Measurements from ENCODE around the gene PTPN1. TPM values are rescaled to one million over a fixed set of nuclear protein-coding genes. Genes with fewer than 3 reads are reported as not detected.

PTPN1 gene
- total RNA-seq, 1 experiment from 2014 or later, result 30.8 TPM

- no peak overlapping the region for H2BK20ac ChIP-seq (ENCODE audit: low read depth, low read length, poor library complexity, severe bottlenecking)
- H2BK12ac ChIP-seq (ENCODE audit: insufficient read length, low read depth, low read length), result no peak overlapping the region
- H3K4me1 ChIP-seq (ENCODE audit: insufficient read depth, low read length), result no peaks in the 10 kb centered on the region
- no peak overlapping the region for H3K27ac ChIP-seq (ENCODE audit: insufficient read length, low read depth, low read length)
- H3K9me3 Mint-ChIP-seq, result no peaks in the 10 kb centered on the region
- H2BK120ac ChIP-seq (ENCODE audit: low read depth, low read length, poor library complexity, severe bottlenecking), result no peak overlapping the region
- no peaks in the 10 kb centered on the region for H3K9me3 ChIP-seq (ENCODE audit: control insufficient read depth, low read depth, low read length)
- no peak overlapping the region for H3K4me3 Mint-ChIP-seq
- H3K27me3 ChIP-seq (ENCODE audit: insufficient read depth, low read length), result no peaks in the 10 kb centered on the region
- H3K23me2 ChIP-seq (ENCODE audit: insufficient read length, low read depth, low read length, poor library complexity, severe bottlenecking), result no peaks in the 10 kb centered on the region
- no peaks in the 10 kb centered on the region for H3K79me1 ChIP-seq (ENCODE audit: insufficient read depth, low read depth, low read length, poor library complexity, severe bottlenecking)
- H4K91ac ChIP-seq (ENCODE audit: insufficient read length, low read depth, low read length), result no peak overlapping the region
- H2AK5ac ChIP-seq (ENCODE audit: insufficient read length, low read length), result no peak overlapping the region
- H4K20me1 ChIP-seq (ENCODE audit: control insufficient read depth, insufficient read depth, insufficient read length), result no peaks in the 10 kb centered on the region
- no peak overlapping the region for H3K18ac ChIP-seq (ENCODE audit: insufficient read length, low read depth, low read length)
- H2BK15ac ChIP-seq (ENCODE audit: low read depth, low read length), result no peak overlapping the region
- no peak overlapping the region for H3K56ac ChIP-seq (ENCODE audit: insufficient read length, low read depth, low read length)
- H3K4me2 ChIP-seq (ENCODE audit: insufficient read depth, insufficient read length, low read length), result no peak overlapping the region
- H4K8ac ChIP-seq (replicated peaks; ENCODE audit: insufficient read length, low read depth, low read length), result no peak overlapping the region
- no peaks in the 10 kb centered on the region for H3K27me3 Mint-ChIP-seq (ENCODE audit: low read depth)
- H3T11ph ChIP-seq (ENCODE audit: low read length), result no peak overlapping the region
- H3K14ac ChIP-seq (ENCODE audit: insufficient read depth, low read length), result no peak overlapping the region
- peak; percentile 76 for DNase-seq
- H3K9ac ChIP-seq (ENCODE audit: extremely low read depth, insufficient read length, low read length), result no peak overlapping the region
- peaks cover 0 to 5% of the 10 kb centered on the region in 2 experiments; a peak in 2 of 4 replicates for H3K4me1 Mint-ChIP-seq
- peaks cover 24 to 58% (median 56%) of the 10 kb centered on the region in 3 experiments; a peak in 6 of 7 replicates for H3K36me3 Mint-ChIP-seq (ENCODE audit: insufficient read depth in 1 of 3, low read depth in 3 of 3)
- H3K23ac ChIP-seq (ENCODE audit: insufficient read length, low read depth, low read length), result no peak overlapping the region
- no peak overlapping the region for H3K4ac ChIP-seq (ENCODE audit: low read depth, low read length)
- no CpG with 5 or more reads among the region's 12 CpGs for WGBS (ENCODE audit: extremely low coverage, insufficient read length, low lambda C conversion rate)
- H3K27ac Mint-ChIP-seq, result peak overlapping the region in 1 of 3 experiments; percentile 60; a peak in 1 of 7 replicates
- TF ChIP-seq CTCF (conservative IDR thresholded peaks at IDR 0.05), result peak; percentile 84
- H2BK5ac ChIP-seq (ENCODE audit: insufficient read length, low read length), result no peak overlapping the region
- H3K79me2 ChIP-seq (ENCODE audit: insufficient read depth, low read length), result no peaks in the 10 kb centered on the region
- no peak overlapping the region for H2AFZ ChIP-seq (ENCODE audit: low read length)
- no peak overlapping the region for H4K5ac ChIP-seq (ENCODE audit: insufficient read length, low read depth, low read length)
Measured at GRCh38 chr20:50575865-50576720, 65.9 kb downstream of the PTPN1 start.
